HepG2 (cell line): ENCODE measurements around the gene BRD3. TPM values are rescaled to one million over a fixed set of nuclear protein-coding genes. Genes with fewer than 3 reads are reported as not detected.

ENCODE experiments used
- ADNP ChIP-seq: sonication (generic); formaldehyde crosslinking; IDR thresholded peaks from 2 replicates; pipeline ENCODE4 v1.4.0; 2020; ENCODE audit warnings: missing genetic modification reagents
- BRD4 ChIP-seq: sonication (generic); formaldehyde crosslinking; IDR thresholded peaks from 2 replicates; pipeline ENCODE4 v1.4.0; 2020; ENCODE audit warnings: missing genetic modification reagents
- CHD4 ChIP-seq: fragments of 200-600 bp; sonication (generic); IDR thresholded peaks from 2 replicates; pipeline ENCODE4 v1.7.0; 2017; ENCODE audit warnings: mild to moderate bottlenecking, low read length, borderline replicate concordance
- CREM ChIP-seq, 2 experiments: sonication (generic) in 1 of 2; formaldehyde crosslinking in 1 of 2; IDR thresholded peaks; 2 replicates each; pipeline versions ENCODE4 v1.4.0 to v1.6.1; 2016 to 2020; ENCODE audit warnings: antibody characterized with exemption in 1 of 2, mild to moderate bottlenecking in 1 of 2, missing genetic modification reagents in 1 of 2
- HIVEP1 ChIP-seq: sonication (generic); formaldehyde crosslinking; IDR thresholded peaks from 2 replicates; pipeline ENCODE4 v1.4.0; 2020; ENCODE audit warnings: mild to moderate bottlenecking, missing genetic modification reagents
- MAFG ChIP-seq: sonication (generic); formaldehyde crosslinking; IDR thresholded peaks from 2 replicates; pipeline ENCODE4 v1.5.1; 2020; ENCODE audit warnings: mild to moderate bottlenecking, missing genetic modification reagents
- NFYC ChIP-seq: IDR thresholded peaks from 2 replicates; pipeline ENCODE4 v1.6.1; 2016; ENCODE audit warnings: missing genetic modification reagents, missing compliant biosample characterization
- PHF5A ChIP-seq: IDR thresholded peaks from one replicate; pipeline ENCODE4 v1.6.1; 2018; ENCODE audit warnings: low read depth, missing genetic modification reagents; ENCODE audit not compliant: unreplicated experiment
- YY1 ChIP-seq: IDR thresholded peaks from 2 replicates; pipeline ENCODE4 v1.6.1; 2011; ENCODE audit warnings: low read length, low read depth, moderate library complexity, mild to moderate bottlenecking; ENCODE audit not compliant: insufficient read depth, insufficient replicate concordance
- ZC3H13 ChIP-seq: sonication (generic); formaldehyde crosslinking; IDR thresholded peaks from 2 replicates; pipeline ENCODE4 v1.8.1; 2023; ENCODE audit warnings: mild to moderate bottlenecking, missing genetic modification reagents, moderate library complexity
- ZNF672 ChIP-seq: sonication (generic); formaldehyde crosslinking; IDR thresholded peaks from 2 replicates; pipeline ENCODE4 v1.8.1; 2022; ENCODE audit warnings: missing genetic modification reagents
- ZNF703 ChIP-seq: sonication (generic); formaldehyde crosslinking; IDR thresholded peaks from 2 replicates; pipeline ENCODE4 v1.5.1; 2020; ENCODE audit warnings: missing genetic modification reagents, mild to moderate bottlenecking, moderate library complexity, borderline replicate concordance
- ZNF768 ChIP-seq: sonication (generic); formaldehyde crosslinking; IDR thresholded peaks from 2 replicates; pipeline ENCODE4 v1.4.0; 2020; ENCODE audit warnings: missing genetic modification reagents
- polyA plus RNA-seq, 8 experiments: library from polyadenylated mRNA; depleted of rRNA in 3 of 8; stranded (reverse) in 7 of 8; unstranded in 1 of 8; fragments of >200 nt; fragmentation: Illumina TruSeq in 4 of 8; extraction: Trizol in 4 of 8; gene quantifications; 2 replicates each; pipeline versions ENCODE4 v1.2.1 to v1.2.3, GENCODE V29; 2011 to 2016; ENCODE audit warnings: low read depth in 4 of 8, missing spikeins in 1 of 8, mixed read lengths in 1 of 8; ENCODE audit not compliant: insufficient read depth in 1 of 8
- total RNA-seq, 5 experiments: library from RNA; depleted of rRNA; stranded (reverse); fragments of >200 nt; fragmentation: Illumina TruSeq; extraction: Trizol; gene quantifications; 2 replicates each; pipeline ENCODE4 v1.2.3, GENCODE V29; 2016; ENCODE audit warnings: low read depth in 1 of 5
- TF ChIP-seq, protein P1 (sequence below): sonication (generic); formaldehyde crosslinking; IDR thresholded peaks from 2 replicates; pipeline ENCODE4 v1.4.0; 2020; ENCODE audit warnings: missing genetic modification reagents, borderline replicate concordance
- TF ChIP-seq, protein P2 (sequence below): sonication (generic); formaldehyde crosslinking; IDR thresholded peaks from 2 replicates; pipeline ENCODE4 v1.8.0; 2022; ENCODE audit warnings: mild to moderate bottlenecking, missing genetic modification reagents, moderate library complexity
- TF ChIP-seq, protein P3 (sequence below): sonication (generic); formaldehyde crosslinking; IDR thresholded peaks from 2 replicates; pipeline ENCODE4 v1.8.0; 2022; ENCODE audit warnings: mild to moderate bottlenecking, missing genetic modification reagents; ENCODE audit not compliant: insufficient replicate concordance
- TF ChIP-seq, protein P4 (sequence below): sonication (generic); formaldehyde crosslinking; IDR thresholded peaks from 2 replicates; pipeline ENCODE4 v1.4.0; 2020; ENCODE audit warnings: mild to moderate bottlenecking, missing genetic modification reagents

Gene BRD3
- total and polyA plus RNA-seq, 2 of the 13 experiments (the other 11 are each of a cell fraction or from before 2014, with no cell fraction given): 5.9 to 12.9 TPM

DNA sequence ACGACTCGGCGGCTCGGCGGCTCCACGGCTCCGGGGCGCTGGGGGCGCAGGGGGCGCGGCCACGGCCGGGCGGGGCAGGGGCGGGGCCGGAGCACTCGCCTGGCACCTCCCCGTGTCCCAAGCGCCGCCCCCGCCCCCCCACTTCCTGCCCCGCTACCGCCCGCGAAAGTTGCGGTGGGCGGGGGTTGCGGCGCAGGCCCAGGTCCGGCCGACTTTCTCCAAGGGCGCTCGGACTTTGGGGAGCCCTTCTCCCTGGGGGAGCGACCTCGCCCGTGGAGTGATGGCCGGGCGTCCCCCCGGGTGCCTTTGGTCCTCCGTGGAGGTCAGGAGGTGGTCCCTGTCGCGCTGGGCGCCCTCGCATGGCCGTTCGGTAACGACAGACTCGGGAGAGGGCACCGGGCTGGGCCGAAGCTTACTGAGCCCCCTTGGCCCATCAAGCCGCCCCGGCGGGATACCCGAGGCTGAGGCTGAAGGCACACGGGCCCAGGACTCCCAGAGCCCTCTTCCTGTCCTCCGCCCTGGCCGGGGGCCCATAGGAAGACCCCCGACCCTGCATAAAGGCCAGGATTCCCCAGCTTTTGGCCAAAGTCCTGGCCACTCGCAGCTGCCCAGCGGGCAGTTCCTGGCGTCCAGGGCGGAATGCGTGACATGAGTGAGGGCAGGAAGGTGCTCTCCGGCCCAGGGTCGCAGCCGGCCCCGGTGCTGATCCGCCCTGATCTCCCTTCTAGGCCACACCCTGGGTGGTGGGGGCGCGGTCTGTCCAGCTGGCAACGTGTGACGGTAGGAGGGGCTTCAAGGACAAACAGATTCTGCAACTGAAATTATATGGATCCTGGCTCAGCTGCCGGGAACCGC, 74.8 kb downstream of the BRD3 start (continued):
- TF ChIP-seq, protein P1, sequence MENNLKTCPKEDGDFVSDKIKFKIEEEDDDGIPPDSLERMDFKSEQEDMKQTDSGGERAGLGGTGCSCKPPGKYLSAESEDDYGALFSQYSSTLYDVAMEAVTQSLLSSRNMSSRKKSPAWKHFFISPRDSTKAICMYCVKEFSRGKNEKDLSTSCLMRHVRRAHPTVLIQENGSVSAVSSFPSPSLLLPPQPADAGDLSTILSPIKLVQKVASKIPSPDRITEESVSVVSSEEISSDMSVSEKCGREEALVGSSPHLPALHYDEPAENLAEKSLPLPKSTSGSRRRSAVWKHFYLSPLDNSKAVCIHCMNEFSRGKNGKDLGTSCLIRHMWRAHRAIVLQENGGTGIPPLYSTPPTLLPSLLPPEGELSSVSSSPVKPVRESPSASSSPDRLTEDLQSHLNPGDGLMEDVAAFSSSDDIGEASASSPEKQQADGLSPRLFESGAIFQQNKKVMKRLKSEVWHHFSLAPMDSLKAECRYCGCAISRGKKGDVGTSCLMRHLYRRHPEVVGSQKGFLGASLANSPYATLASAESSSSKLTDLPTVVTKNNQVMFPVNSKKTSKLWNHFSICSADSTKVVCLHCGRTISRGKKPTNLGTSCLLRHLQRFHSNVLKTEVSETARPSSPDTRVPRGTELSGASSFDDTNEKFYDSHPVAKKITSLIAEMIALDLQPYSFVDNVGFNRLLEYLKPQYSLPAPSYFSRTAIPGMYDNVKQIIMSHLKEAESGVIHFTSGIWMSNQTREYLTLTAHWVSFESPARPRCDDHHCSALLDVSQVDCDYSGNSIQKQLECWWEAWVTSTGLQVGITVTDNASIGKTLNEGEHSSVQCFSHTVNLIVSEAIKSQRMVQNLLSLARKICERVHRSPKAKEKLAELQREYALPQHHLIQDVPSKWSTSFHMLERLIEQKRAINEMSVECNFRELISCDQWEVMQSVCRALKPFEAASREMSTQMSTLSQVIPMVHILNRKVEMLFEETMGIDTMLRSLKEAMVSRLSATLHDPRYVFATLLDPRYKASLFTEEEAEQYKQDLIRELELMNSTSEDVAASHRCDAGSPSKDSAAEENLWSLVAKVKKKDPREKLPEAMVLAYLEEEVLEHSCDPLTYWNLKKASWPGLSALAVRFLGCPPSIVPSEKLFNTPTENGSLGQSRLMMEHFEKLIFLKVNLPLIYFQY (CRISPR knock-in tag): peak; percentile 92
- TF ChIP-seq, protein P2, sequence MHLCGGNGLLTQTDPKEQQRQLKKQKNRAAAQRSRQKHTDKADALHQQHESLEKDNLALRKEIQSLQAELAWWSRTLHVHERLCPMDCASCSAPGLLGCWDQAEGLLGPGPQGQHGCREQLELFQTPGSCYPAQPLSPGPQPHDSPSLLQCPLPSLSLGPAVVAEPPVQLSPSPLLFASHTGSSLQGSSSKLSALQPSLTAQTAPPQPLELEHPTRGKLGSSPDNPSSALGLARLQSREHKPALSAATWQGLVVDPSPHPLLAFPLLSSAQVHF: no peak
- no peak; the same call in 1 of the 2 replicates for TF ChIP-seq BRD4 (CRISPR knock-in tag)
- no peak for TF ChIP-seq CHD4
- peak; percentile 85 for TF ChIP-seq HIVEP1 (CRISPR knock-in tag)
- no peak for TF ChIP-seq ADNP (CRISPR knock-in tag)
- TF ChIP-seq, protein P3, sequence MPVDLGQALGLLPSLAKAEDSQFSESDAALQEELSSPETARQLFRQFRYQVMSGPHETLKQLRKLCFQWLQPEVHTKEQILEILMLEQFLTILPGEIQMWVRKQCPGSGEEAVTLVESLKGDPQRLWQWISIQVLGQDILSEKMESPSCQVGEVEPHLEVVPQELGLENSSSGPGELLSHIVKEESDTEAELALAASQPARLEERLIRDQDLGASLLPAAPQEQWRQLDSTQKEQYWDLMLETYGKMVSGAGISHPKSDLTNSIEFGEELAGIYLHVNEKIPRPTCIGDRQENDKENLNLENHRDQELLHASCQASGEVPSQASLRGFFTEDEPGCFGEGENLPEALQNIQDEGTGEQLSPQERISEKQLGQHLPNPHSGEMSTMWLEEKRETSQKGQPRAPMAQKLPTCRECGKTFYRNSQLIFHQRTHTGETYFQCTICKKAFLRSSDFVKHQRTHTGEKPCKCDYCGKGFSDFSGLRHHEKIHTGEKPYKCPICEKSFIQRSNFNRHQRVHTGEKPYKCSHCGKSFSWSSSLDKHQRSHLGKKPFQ (CRISPR knock-in tag): peak; percentile 74
- peak; percentile 39 for TF ChIP-seq PHF5A (CRISPR knock-in tag)
- TF ChIP-seq, protein P4, sequence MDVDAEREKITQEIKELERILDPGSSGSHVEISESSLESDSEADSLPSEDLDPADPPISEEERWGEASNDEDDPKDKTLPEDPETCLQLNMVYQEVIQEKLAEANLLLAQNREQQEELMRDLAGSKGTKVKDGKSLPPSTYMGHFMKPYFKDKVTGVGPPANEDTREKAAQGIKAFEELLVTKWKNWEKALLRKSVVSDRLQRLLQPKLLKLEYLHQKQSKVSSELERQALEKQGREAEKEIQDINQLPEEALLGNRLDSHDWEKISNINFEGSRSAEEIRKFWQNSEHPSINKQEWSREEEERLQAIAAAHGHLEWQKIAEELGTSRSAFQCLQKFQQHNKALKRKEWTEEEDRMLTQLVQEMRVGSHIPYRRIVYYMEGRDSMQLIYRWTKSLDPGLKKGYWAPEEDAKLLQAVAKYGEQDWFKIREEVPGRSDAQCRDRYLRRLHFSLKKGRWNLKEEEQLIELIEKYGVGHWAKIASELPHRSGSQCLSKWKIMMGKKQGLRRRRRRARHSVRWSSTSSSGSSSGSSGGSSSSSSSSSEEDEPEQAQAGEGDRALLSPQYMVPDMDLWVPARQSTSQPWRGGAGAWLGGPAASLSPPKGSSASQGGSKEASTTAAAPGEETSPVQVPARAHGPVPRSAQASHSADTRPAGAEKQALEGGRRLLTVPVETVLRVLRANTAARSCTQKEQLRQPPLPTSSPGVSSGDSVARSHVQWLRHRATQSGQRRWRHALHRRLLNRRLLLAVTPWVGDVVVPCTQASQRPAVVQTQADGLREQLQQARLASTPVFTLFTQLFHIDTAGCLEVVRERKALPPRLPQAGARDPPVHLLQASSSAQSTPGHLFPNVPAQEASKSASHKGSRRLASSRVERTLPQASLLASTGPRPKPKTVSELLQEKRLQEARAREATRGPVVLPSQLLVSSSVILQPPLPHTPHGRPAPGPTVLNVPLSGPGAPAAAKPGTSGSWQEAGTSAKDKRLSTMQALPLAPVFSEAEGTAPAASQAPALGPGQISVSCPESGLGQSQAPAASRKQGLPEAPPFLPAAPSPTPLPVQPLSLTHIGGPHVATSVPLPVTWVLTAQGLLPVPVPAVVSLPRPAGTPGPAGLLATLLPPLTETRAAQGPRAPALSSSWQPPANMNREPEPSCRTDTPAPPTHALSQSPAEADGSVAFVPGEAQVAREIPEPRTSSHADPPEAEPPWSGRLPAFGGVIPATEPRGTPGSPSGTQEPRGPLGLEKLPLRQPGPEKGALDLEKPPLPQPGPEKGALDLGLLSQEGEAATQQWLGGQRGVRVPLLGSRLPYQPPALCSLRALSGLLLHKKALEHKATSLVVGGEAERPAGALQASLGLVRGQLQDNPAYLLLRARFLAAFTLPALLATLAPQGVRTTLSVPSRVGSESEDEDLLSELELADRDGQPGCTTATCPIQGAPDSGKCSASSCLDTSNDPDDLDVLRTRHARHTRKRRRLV (CRISPR knock-in tag): 0 out of 2 replicates have a peak, but pooled peaks have one; percentile 53
- TF ChIP-seq ZNF672 (CRISPR knock-in tag): no peak
- peak; percentile 92 for TF ChIP-seq ZC3H13 (CRISPR knock-in tag)
- TF ChIP-seq ZNF703 (CRISPR knock-in tag): no peak
- TF ChIP-seq YY1: no peak
- TF ChIP-seq ZNF768 (CRISPR knock-in tag): no peak
- TF ChIP-seq CREM (IDR thresholded peaks at IDR 0.05): no peak
- TF ChIP-seq CREM (CRISPR knock-in tag; IDR thresholded peaks at IDR 0.05): no peak
- no peak for TF ChIP-seq NFYC
- no peak for TF ChIP-seq MAFG
